GM12892 (cell line): ENCODE data around the gene SFXN5.

Experiments
- DNase-seq: peaks from one replicate; pipeline ENCODE4 v3.0.0; 2011; ENCODE audit not compliant: insufficient read length
- FAIRE-seq: peaks from 2 replicates; lab custom pipeline; 2011; peaks lifted over from hg19 to GRCh38; lab: Jason Lieb, UNC
- POLR2A ChIP-seq: IDR thresholded peaks from 2 replicates; pipeline ENCODE4 v1.6.1; 2011; ENCODE audit warnings: low read depth, low read length, control low read depth
- POLR2AphosphoS5 ChIP-seq: IDR thresholded peaks from 2 replicates; pipeline ENCODE4 v1.6.1; 2011; ENCODE audit warnings: low read depth, low read length, control low read depth
- TAF1 ChIP-seq: IDR thresholded peaks from 2 replicates; pipeline ENCODE4 v1.6.1; 2011; ENCODE audit warnings: low read depth, mild to moderate bottlenecking, control low read depth, low read length, borderline replicate concordance

The SFXN5 gene

GRCh38 chr2:73092146-73092783, 20.8 kb upstream of the SFXN5 start:
- DNase-seq (no peak), FAIRE-seq (no peak)
- TF ChIP-seq TAF1 (no peak), POLR2A (no peak), POLR2AphosphoS5 (no peak)

- FAIRE-seq: no peak
- DNase-seq: no peak
- TF ChIP-seq TAF1: no peak
- TF ChIP-seq POLR2AphosphoS5: no peak
- no peak for TF ChIP-seq POLR2A
Measured at GRCh38 chr2:73091696-73092095, 20.2 kb upstream of the SFXN5 start.

- DNase-seq: no peak
- TF ChIP-seq TAF1 (no peak), POLR2A (no peak), POLR2AphosphoS5 (no peak)
- no peak for FAIRE-seq
Measured at GRCh38 chr2:73091164-73091563, 19.7 kb upstream of the SFXN5 start.

- DNase-seq: no peak
- FAIRE-seq: no peak
- TF ChIP-seq POLR2AphosphoS5: no peak
- TF ChIP-seq POLR2A: no peak
- no peak for TF ChIP-seq TAF1
Measured at GRCh38 chr2:73089270-73090030, 17.9 kb upstream of the SFXN5 start.

GRCh38 chr2:73088703-73089102, 17.2 kb upstream of the SFXN5 start:
- no peak for FAIRE-seq
- DNase-seq: no peak
- no peak for TF ChIP-seq POLR2A

- TF ChIP-seq TAF1 (no peak), POLR2A (no peak), POLR2AphosphoS5 (no peak)
- DNase-seq (no peak), FAIRE-seq (no peak)
Measured at GRCh38 chr2:73088211-73088610, 16.7 kb upstream of the SFXN5 start.

- no peak for DNase-seq
- TF ChIP-seq TAF1 (no peak), POLR2AphosphoS5 (no peak), POLR2A (no peak)
- no peak for FAIRE-seq
Measured at GRCh38 chr2:73087311-73087710, 15.8 kb upstream of the SFXN5 start.

GRCh38 chr2:73085691-73086090, 14.2 kb upstream of the SFXN5 start:
- FAIRE-seq (peak; percentile 81), DNase-seq (peak; percentile 79)
- TF ChIP-seq TAF1: no peak
- TF ChIP-seq POLR2A: no peak
- TF ChIP-seq POLR2AphosphoS5: no peak

- DNase-seq (no peak), FAIRE-seq (no peak)
- no peak for TF ChIP-seq POLR2A
Measured at GRCh38 chr2:73084971-73085370, 13.5 kb upstream of the SFXN5 start.

- no peak for DNase-seq
- no peak for FAIRE-seq
- TF ChIP-seq TAF1: no peak
- TF ChIP-seq POLR2AphosphoS5: no peak
- no peak for TF ChIP-seq POLR2A
Measured at GRCh38 chr2:73083886-73084800, 12.6 kb upstream of the SFXN5 start.

- FAIRE-seq (no peak), DNase-seq (no peak)
- no peak for TF ChIP-seq POLR2AphosphoS5
- TF ChIP-seq POLR2A: no peak
- no peak for TF ChIP-seq TAF1
Measured at GRCh38 chr2:73082523-73083410, 11.3 kb upstream of the SFXN5 start.
